ENCODE data around the gene AKR1D1.

Gene AKR1D1

DNA sequence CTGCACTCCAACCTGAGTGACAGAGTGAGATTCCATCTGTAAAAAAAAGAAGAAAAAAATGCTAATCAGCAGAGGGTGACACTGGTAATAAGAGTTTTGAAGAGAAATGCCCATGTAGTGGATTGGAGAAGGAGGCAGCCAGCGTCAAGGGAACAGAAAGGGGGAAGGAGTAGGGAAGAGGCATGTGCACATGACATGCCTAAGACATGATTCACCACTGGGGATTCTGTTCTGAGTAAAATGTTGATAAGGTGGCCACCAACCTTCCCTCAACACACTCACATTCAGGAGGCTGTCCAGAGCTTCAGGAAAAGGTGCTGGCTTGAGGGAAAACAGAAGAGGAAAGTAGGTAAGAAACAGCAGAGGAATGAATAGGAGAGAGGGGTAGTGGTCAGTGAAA lies 39.9 kb downstream of the AKR1D1 start:
- no peaks in the 10 kb centered on the region for H3K36me3 ChIP-seq
- DNase-seq, result no peak
- TF ChIP-seq CTCF (IDR thresholded peaks at IDR 0.05; ENCODE audit: low read depth, low read length), result no peak
- H3K4me3 ChIP-seq (ENCODE audit: low read depth, low read length), result no peak overlapping the region
- no peaks in the 10 kb centered on the region for H3K27me3 ChIP-seq (ENCODE audit: insufficient read depth, low read depth, severe bottlenecking)
- no peak overlapping the region for H3K27ac ChIP-seq
- H3K9me3 ChIP-seq (ENCODE audit: severe bottlenecking), result no peaks in the 10 kb centered on the region

DNA sequence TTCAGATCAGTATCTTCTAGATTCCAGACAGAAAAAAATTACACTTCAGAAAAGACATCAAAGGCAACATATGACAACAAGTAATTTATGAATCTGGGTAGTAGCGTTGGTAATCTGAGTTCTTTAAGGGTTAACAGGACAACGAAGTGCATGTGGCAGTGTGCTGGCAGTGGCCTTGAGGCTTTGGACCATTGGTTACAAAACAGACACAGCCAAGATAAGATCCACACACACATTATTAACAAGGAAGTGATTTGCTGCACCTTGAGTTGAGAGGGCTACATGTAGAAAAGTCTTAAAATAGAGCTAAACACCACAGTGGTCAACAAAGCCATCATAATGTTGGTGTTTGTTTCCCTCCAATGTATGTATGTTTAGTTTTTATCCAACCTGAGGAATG lies 40.6 kb downstream of the AKR1D1 start:
- TF ChIP-seq CTCF (IDR thresholded peaks at IDR 0.05; ENCODE audit: low read depth, low read length), result no peak
- H3K4me3 ChIP-seq (ENCODE audit: low read depth, low read length), result no peak overlapping the region
- no peak for DNase-seq
- H3K27ac ChIP-seq, result no peak overlapping the region
- H3K27me3 ChIP-seq (ENCODE audit: insufficient read depth, low read depth, severe bottlenecking), result no peaks in the 10 kb centered on the region
- no peaks in the 10 kb centered on the region for H3K9me3 ChIP-seq (ENCODE audit: severe bottlenecking)
- no peaks in the 10 kb centered on the region for H3K36me3 ChIP-seq

- Histone ChIP-seq H3K27me3 (ENCODE audit: insufficient read depth, low read depth, severe bottlenecking) (no peaks in the 10 kb centered on the region), H3K36me3 (no peaks in the 10 kb centered on the region), H3K4me3 (ENCODE audit: low read depth, low read length) (no peak overlapping the region), H3K27ac (no peak overlapping the region), H3K9me3 (ENCODE audit: severe bottlenecking) (no peaks in the 10 kb centered on the region)
- TF ChIP-seq CTCF (IDR thresholded peaks at IDR 0.05; ENCODE audit: low read depth, low read length), result no peak
- no peak for DNase-seq
Measured at GRCh38 chr7:138120140-138120827, 44.0 kb downstream of the AKR1D1 start.

GRCh38 chr7:138122162-138122561 lies 45.9 kb downstream of the AKR1D1 start:
- no peaks in the 10 kb centered on the region for H3K9me3 ChIP-seq (ENCODE audit: severe bottlenecking)
- no peak for TF ChIP-seq CTCF (IDR thresholded peaks at IDR 0.05; ENCODE audit: low read depth, low read length)
- no peak overlapping the region for H3K4me3 ChIP-seq (ENCODE audit: low read depth, low read length)
- DNase-seq, result no peak
- no peaks in the 10 kb centered on the region for H3K36me3 ChIP-seq
- H3K27ac ChIP-seq, result no peak overlapping the region
- H3K27me3 ChIP-seq (ENCODE audit: insufficient read depth, low read depth, severe bottlenecking), result no peaks in the 10 kb centered on the region

GRCh38 chr7:138125119-138125518 lies 48.9 kb downstream of the AKR1D1 start:
- TF ChIP-seq CTCF (IDR thresholded peaks at IDR 0.05; ENCODE audit: low read depth, low read length), result no peak
- no peaks in the 10 kb centered on the region for H3K36me3 ChIP-seq
- H3K27ac ChIP-seq, result no peak overlapping the region
- H3K9me3 ChIP-seq (ENCODE audit: severe bottlenecking), result no peaks in the 10 kb centered on the region
- no peaks in the 10 kb centered on the region for H3K27me3 ChIP-seq (ENCODE audit: insufficient read depth, low read depth, severe bottlenecking)
- no peak for DNase-seq
- no peak overlapping the region for H3K4me3 ChIP-seq (ENCODE audit: low read depth, low read length)

- no peak overlapping the region for H3K27ac ChIP-seq
Measured at GRCh38 chr7:138125598-138126111, 49.4 kb downstream of the AKR1D1 start.

More at GRCh38 chr7:138125598-138126111, 49.4 kb downstream of the AKR1D1 start:
- no peaks in the 10 kb centered on the region for H3K36me3 ChIP-seq
- no peak overlapping the region for H3K4me3 ChIP-seq (ENCODE audit: low read depth, low read length)
- no peaks in the 10 kb centered on the region for H3K9me3 ChIP-seq (ENCODE audit: severe bottlenecking)
- no peak for TF ChIP-seq CTCF (IDR thresholded peaks at IDR 0.05; ENCODE audit: low read depth, low read length)
- no peak for DNase-seq
- no peaks in the 10 kb centered on the region for H3K27me3 ChIP-seq (ENCODE audit: insufficient read depth, low read depth, severe bottlenecking)
